Ascending aorta (tissue), 2 donors: ENCODE data around the gene DUSP11. TPM values are rescaled to one million over a fixed set of nuclear protein-coding genes. Genes with fewer than 3 reads are reported as not detected.

Source experiments
- DNase-seq, 2 donors: peaks; one replicate each; pipeline ENCODE4 v3.0.0-alpha.2; 2019; ENCODE audit warnings: low spot score in 2 of 2
- H3K27ac ChIP-seq, 2 donors: fragments of 200-600 bp; sonication (generic); one replicate each; pipeline ENCODE4 v1.5.1; 2016 to 2017; ENCODE audit warnings: mild to moderate bottlenecking in 1 of 2
- H3K27me3 ChIP-seq: fragments of 200-600 bp; sonication (generic); one replicate; pipeline ENCODE4 v1.5.1; 2017
- H3K36me3 ChIP-seq, 2 donors: fragments of 200-600 bp; sonication (generic); one replicate each; pipeline ENCODE4 v1.5.1; 2016
- H3K4me1 ChIP-seq, 2 donors: fragments of 200-600 bp; sonication (generic); one replicate each; pipeline ENCODE4 v1.5.1; 2016 to 2017; ENCODE audit warnings: mild to moderate bottlenecking in 1 of 2
- H3K4me3 ChIP-seq, 2 donors: fragments of 200-600 bp; sonication (generic); one replicate each; pipeline ENCODE4 v1.5.1; 2016 to 2017; ENCODE audit warnings: mild to moderate bottlenecking in 1 of 2
- H3K9me3 ChIP-seq, 2 donors: fragments of 200-600 bp; sonication (generic); one replicate each; pipeline ENCODE4 v1.5.1; 2016
- intact Hi-C: fragments of 100-400 bp; cut with DNase I; formaldehyde crosslinking; loops from one replicate; pipeline ENCODE4 v1.15.1; 2023
- total RNA-seq: library from RNA; depleted of rRNA; stranded (reverse); fragments of >200 nt; gene quantifications from one replicate; pipeline ENCODE4 v1.1.0, GENCODE V29; 2016
- TF ChIP-seq, protein P1 (sequence below), 3 experiments: fragments of 200-600 bp in 2 of 3; fragments of 450-650 bp in 1 of 3; sonication (generic) in 2 of 3; IDR thresholded peaks; one replicate each; pipeline ENCODE4 v1.5.1; 2016 to 2019; ENCODE audit warnings: antibody characterized with exemption in 3 of 3, mild to moderate bottlenecking in 1 of 3, moderate library complexity in 1 of 3

The DUSP11 gene
- total RNA-seq: 24.6 TPM

DNA sequence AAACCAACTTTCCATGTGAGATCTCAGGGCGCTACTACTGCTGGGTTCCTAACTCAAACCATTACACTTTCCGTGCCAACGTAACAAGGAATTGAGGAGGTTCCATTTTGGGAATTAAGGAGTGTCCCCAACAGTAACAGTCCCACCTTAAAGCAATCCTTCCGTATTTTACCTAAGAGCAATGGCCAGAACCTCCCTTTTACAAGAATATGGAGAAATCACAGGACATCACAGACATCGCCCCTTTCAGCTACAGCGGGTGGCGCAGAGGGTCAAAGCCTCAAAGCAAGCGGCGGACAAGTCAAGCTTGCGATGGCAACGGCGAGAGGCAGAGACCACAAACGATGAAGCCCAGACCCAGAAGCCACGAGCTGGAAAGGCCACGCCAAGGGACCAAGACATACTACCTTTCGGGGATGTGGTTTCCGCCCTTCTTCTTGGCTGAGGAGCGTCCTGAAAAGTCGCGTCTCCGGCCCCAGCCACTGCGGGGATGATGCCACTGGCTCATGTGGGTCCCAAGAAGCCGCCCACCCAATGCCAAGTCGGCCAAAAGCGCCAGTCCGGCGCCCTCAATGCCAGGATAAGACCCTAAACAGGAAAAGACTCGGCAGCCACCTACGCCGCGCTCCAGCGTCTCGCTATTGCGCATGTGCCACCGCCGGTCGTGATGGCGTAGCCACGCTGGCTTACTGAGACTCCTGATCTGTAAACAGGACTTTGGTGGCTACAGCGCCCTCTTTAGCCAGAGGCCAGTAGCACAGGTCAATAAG lies at the start of gene DUSP11:
Gene DUSP11 (minus strand): TSS at position 637 of the 770 bp plus-strand sequence. CDS start 129 bp downstream, at position 508.
- Histone ChIP-seq H3K27ac (peak within 1 kb of the TSS; percentile 82 to 92), H3K36me3 (peaks cover 13 to 24% of the 10 kb centered on the region in 2 donors), H3K27me3 (no peaks in the 10 kb centered on the region), H3K4me1 (peaks cover 5 to 12% of the 10 kb centered on the region in 2 donors), H3K4me3 (peak within 1 kb of the TSS; percentile 79 to 92), H3K9me3 (no peaks in the 10 kb centered on the region)
- intact Hi-C loops: loop anchor here (5.0 kb wide), 1 partner anchor 42 kb away; the partner anchor contains the start of gene TPRKB
- TF ChIP-seq, protein P1, sequence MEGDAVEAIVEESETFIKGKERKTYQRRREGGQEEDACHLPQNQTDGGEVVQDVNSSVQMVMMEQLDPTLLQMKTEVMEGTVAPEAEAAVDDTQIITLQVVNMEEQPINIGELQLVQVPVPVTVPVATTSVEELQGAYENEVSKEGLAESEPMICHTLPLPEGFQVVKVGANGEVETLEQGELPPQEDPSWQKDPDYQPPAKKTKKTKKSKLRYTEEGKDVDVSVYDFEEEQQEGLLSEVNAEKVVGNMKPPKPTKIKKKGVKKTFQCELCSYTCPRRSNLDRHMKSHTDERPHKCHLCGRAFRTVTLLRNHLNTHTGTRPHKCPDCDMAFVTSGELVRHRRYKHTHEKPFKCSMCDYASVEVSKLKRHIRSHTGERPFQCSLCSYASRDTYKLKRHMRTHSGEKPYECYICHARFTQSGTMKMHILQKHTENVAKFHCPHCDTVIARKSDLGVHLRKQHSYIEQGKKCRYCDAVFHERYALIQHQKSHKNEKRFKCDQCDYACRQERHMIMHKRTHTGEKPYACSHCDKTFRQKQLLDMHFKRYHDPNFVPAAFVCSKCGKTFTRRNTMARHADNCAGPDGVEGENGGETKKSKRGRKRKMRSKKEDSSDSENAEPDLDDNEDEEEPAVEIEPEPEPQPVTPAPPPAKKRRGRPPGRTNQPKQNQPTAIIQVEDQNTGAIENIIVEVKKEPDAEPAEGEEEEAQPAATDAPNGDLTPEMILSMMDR (IDR thresholded peaks at IDR 0.05): peak; percentile 84 to 94 (median 90)
- DNase-seq: peak; percentile 90 to 99

DNA sequence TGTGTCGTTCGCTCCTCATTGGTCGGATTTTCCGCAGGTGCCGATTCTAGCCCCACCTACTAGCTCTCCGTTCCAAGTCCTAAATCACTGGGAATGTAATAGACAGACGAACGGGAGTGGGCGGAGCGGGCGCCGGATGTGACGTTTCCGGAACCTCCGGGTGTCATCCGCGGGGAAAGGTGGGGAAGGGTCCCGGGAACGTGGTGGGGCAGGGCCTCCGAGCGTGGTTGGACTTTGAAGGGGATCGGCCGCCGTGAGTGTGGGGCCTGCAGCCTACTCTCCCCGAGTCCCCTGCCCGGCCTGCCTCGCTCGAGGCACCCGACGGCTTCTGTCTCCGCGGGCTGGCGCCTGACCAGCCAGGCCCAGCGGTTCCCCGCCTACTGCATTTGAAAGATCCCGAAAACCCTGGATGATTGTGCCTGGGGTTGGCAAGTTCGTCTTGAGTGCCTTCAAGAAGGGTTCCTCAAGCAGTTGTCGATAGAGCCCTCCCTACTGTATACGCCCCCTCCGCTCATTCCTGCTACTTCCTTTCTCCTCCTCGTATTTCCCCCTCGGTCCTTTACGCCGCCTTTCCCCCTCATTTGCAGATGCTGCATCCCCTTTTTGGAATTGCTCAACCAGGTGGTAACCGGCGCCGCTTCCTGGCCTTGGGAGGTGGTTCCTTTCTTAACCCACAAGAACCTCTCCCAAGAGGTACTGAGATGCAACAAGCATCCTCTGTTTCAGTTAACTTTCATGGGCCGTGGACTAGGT lies 49.1 kb upstream of the DUSP11 start, which contains the start of gene STAMBP:
Gene STAMBP (plus strand): TSS at position 144 of the 753 bp plus-strand sequence. CDS start 1,896 bp downstream, outside the sequence.
- peak within 1 kb of the TSS; percentile 81 to 91 for H3K4me3 ChIP-seq
- peak; percentile 86 to 98 for DNase-seq
- TF ChIP-seq, protein P1 (IDR thresholded peaks at IDR 0.05): no peak
- H3K9me3 ChIP-seq: no peaks in the 10 kb centered on the region
- intact Hi-C loops: loop anchor here (1.0 to 5.0 kb wide), 10 partner anchors 66 to 628 kb away; partner anchors contain the start of genes DGUOK, INO80B, MOB1A and MTHFD2
- peaks cover 5% of the 10 kb centered on the region in 2 donors for H3K36me3 ChIP-seq
- H3K4me1 ChIP-seq: peaks cover 3 to 10% of the 10 kb centered on the region in 2 donors
- peak within 1 kb of the TSS; percentile 98 to 99 for H3K27ac ChIP-seq
- no peaks in the 10 kb centered on the region for H3K27me3 ChIP-seq

DNA sequence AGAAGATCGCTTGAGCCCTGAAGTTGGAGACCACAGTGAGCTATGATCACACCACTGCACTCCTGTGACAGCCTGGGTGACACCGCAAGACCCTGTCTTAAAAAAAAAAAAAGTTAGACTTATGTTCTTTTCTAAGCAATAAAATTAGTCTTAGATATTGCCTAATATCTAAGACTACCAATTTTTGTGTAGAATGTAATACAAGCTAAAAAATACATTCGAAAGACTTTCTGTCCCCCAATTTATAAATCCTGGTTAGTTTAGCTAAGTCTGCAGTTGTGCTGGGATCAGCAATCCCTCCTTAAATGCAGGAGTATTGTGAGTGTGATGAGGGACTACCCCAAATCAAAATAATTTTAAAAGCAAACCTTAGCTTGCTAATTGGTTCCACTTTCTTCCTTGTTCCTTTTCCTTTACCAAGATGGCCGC lies 48.5 kb upstream of the DUSP11 start:
- peak overlapping the region; percentile 81 to 91 for H3K4me3 ChIP-seq
- peak overlapping the region; percentile 98 to 99 for H3K27ac ChIP-seq
- TF ChIP-seq, protein P1 (IDR thresholded peaks at IDR 0.05): no peak
- no peaks in the 10 kb centered on the region for H3K9me3 ChIP-seq
- no peak for DNase-seq
- no peaks in the 10 kb centered on the region for H3K27me3 ChIP-seq
- intact Hi-C loops: loop anchor here (1.0 to 5.0 kb wide), 9 partner anchors 66 to 629 kb away; partner anchors contain the start of genes DGUOK, INO80B, MOB1A and MTHFD2
- H3K36me3 ChIP-seq: peaks cover under 1 to 5% of the 10 kb centered on the region in 2 donors
- H3K4me1 ChIP-seq: peaks cover 3 to 10% of the 10 kb centered on the region in 2 donors

DNA sequence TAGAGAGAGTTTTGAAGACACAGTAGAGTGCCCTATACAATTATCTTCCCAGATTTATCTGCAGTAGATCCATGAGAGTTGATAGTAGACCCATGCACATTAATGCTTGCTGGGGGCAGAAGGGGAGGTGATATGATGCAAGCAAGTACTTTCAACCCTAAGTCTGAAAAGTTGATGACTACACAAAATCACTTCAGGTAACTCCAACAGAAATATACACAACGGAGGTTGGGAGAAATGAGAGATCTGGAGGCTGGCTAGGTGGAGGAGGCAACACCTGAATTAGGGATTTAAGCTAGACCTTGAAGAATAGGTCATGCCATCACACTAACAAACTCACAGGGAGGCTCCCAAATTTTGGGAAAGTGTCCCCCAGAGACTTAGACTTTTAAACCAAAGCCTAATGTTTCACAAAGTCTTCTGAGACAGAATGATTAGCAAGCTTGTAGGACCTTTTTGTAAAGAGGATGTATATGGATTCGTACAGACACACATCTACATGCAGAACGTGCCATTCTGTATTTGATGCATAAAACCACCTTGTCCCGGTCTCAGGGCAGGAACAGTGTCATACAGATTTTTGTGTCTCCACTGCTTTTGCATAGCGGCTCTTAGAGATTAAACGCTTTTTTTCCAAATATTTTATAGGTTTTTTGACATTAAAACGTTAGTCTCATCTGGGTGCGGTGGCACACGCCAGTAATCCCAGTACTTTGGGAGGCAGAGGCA lies 47.9 kb upstream of the DUSP11 start:
- intact Hi-C loops: loop anchor here (1.0 to 5.0 kb wide), 9 partner anchors 67 to 629 kb away; partner anchors contain the start of genes DGUOK, INO80B, MOB1A and MTHFD2
- no peak for DNase-seq
- H3K36me3 ChIP-seq: peaks cover 0 to 5% of the 10 kb centered on the region in 2 donors
- peak overlapping the region in 1 of 2 donors; percentile 98 for H3K27ac ChIP-seq
- TF ChIP-seq, protein P1 (IDR thresholded peaks at IDR 0.05): no peak
- no peaks in the 10 kb centered on the region for H3K9me3 ChIP-seq
- H3K4me1 ChIP-seq: peaks cover 3 to 10% of the 10 kb centered on the region in 2 donors
- peak overlapping the region; percentile 81 to 91 for H3K4me3 ChIP-seq
- H3K27me3 ChIP-seq: no peaks in the 10 kb centered on the region

DNA sequence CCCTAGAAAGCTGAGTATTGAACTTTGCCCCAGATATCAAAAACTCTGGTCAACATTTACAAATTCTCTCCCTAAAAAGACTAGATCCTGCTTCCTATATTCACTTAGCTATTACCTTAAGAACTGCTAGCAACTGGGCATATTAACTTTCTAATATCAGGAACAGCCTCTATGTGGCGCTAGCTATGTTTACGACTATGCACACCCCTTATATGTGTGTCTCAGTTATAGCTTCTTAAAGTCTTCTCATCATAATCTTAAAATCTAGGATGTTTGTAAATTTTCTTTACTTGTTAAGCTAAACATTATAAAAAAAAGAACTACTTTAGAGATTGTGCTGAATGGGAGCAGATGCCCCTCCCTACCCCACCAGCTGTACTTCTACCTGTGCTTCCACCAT lies 47.1 kb upstream of the DUSP11 start:
- peaks cover 0 to 5% of the 10 kb centered on the region in 2 donors for H3K36me3 ChIP-seq
- TF ChIP-seq, protein P1 (IDR thresholded peaks at IDR 0.05): peak in 2 of 3 experiments; percentile 4 to 5
- DNase-seq: no peak
- H3K9me3 ChIP-seq: no peaks in the 10 kb centered on the region
- H3K27me3 ChIP-seq: no peaks in the 10 kb centered on the region
- intact Hi-C loops: loop anchor here (5.0 kb wide), 2 partner anchors 295 to 630 kb away; partner anchors contain the start of genes INO80B and WBP1
- no peak overlapping the region for H3K4me3 ChIP-seq
- peaks cover 3 to 7% of the 10 kb centered on the region in 2 donors for H3K4me1 ChIP-seq
- no peak overlapping the region for H3K27ac ChIP-seq
